NCI-H345 treated with DMSO at 0.1 percent for 48 hours (cell line): ENCODE results near the gene CCDC85C.

ENCODE experiments used
- DNase-seq: peaks from one replicate; lab custom pipeline; 2025; ENCODE audit not compliant: unreplicated experiment; lab: John Stamatoyannopoulos, UW

CCDC85C gene

GRCh38 chr14:99575043-99576023 is 28.7 kb downstream of the CCDC85C start:
- DNase-seq, result peak; percentile 20

GRCh38 chr14:99574099-99574880 is 29.7 kb downstream of the CCDC85C start:
- DNase-seq, result peak; percentile 38

- DNase-seq, result no peak
These were observed 30.4 kb downstream of the CCDC85C start for GRCh38 chr14:99573436-99574098.

GRCh38 chr14:99573000-99573330 is 31.0 kb downstream of the CCDC85C start:
- DNase-seq, result no peak

GRCh38 chr14:99572173-99572999 is 31.6 kb downstream of the CCDC85C start:
- no peak for DNase-seq

GRCh38 chr14:99571303-99571986 is 32.6 kb downstream of the CCDC85C start:
- peak; percentile 43 for DNase-seq

- no peak for DNase-seq
These were observed 33.3 kb downstream of the CCDC85C start for GRCh38 chr14:99570544-99571302.

GRCh38 chr14:99569725-99570543 is 34.1 kb downstream of the CCDC85C start:
- DNase-seq, result no peak

GRCh38 chr14:99568567-99569560 is 35.1 kb downstream of the CCDC85C start:
- peak; percentile 22 for DNase-seq

GRCh38 chr14:99566390-99567354 is 37.3 kb downstream of the CCDC85C start:
- DNase-seq, result no peak

- DNase-seq, result no peak
These were observed 38.0 kb downstream of the CCDC85C start for GRCh38 chr14:99566009-99566389.

GRCh38 chr14:99565383-99565782 is 38.6 kb downstream of the CCDC85C start:
- no peak for DNase-seq

GRCh38 chr14:99564926-99565259 is 39.1 kb downstream of the CCDC85C start:
- no peak for DNase-seq

- peak; percentile 83 for DNase-seq
These were observed 39.6 kb downstream of the CCDC85C start for GRCh38 chr14:99564256-99564925.

GRCh38 chr14:99563749-99564129 is 40.3 kb downstream of the CCDC85C start:
- no peak for DNase-seq
